ENCODE data around the gene TTC28. TPM values are rescaled to one million over a fixed set of nuclear protein-coding genes. Genes with fewer than 3 reads are reported as not detected.

TTC28 gene
- total and polyA plus RNA-seq, 10 of the 15 experiments (the other 5 are each of a cell fraction or from before 2014, with no cell fraction given): 0.15 to 8.4 (median 1.4) TPM

GRCh38 chr22:28019881-28020861, 659.5 kb downstream of the TTC28 start (continued):
- no peak for TF ChIP-seq ZBTB4 (CRISPR knock-in tag; IDR thresholded peaks at IDR 0.05)

DNA sequence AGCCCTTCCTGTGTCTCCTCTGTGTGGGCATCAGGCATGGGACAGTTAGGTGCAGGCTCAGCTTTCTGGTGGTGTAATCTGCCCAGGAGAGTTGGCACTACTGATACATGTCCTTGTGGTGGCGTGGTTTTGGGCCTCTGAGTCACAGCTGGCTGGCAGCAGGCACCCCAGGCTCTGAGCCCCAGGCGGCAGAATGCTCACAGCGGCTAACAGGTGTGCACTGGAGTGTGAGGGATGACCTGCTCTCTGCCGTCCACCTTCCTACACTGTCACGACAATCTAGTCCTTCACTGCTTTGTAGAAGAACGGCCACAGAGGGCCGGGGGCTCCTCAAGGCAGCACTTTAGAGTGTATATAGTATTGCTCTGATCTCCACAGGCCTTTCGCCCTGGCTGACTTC, 660.3 kb downstream of the TTC28 start:
- no peak for FAIRE-seq

More for the DNA sequence above, 660.3 kb downstream of the TTC28 start:
- Histone ChIP-seq H4K20me1 (ENCODE audit: control insufficient read depth, insufficient read depth) (no peaks in the 10 kb centered on the region), H2AFZ (ENCODE audit: control insufficient read depth, low read depth, low read length) (no peak overlapping the region), H3K4me1 (ENCODE audit: control insufficient read depth, insufficient read depth, low read length) (no peaks in the 10 kb centered on the region), H3K79me2 (ENCODE audit: control insufficient read depth, insufficient read depth, low read length) (no peaks in the 10 kb centered on the region), H3K9me3 (replicated peaks; ENCODE audit: control insufficient read depth, insufficient read depth, low read length) (no peaks in the 10 kb centered on the region), H3K27ac (ENCODE audit: control insufficient read depth, insufficient read depth) (no peak overlapping the region), H3K27me3 (replicated peaks in 1 of 2; ENCODE audit: control insufficient read depth in 2 of 2, insufficient read depth in 2 of 2, low read length in 1 of 2) (0 out of 4 replicates have a peak, but pooled peaks cover 0 to 1% of the 10 kb centered on the region in 2 experiments), H3K9ac (ENCODE audit: control insufficient read depth, insufficient read depth, low read length) (no peak overlapping the region), H3K36me3 (ENCODE audit: control insufficient read depth in 2 of 2, insufficient read depth in 2 of 2, low read length in 1 of 2) (no peaks in the 10 kb centered on the region), H3K4me2 (ENCODE audit: control insufficient read depth, insufficient read depth) (no peak overlapping the region), H3K4me3 (no peak overlapping the region)
- intact Hi-C loops (cut with micrococcal nuclease; ENCODE audit: unreplicated experiment) (loop anchor here (10.0 kb wide), 1 partner anchor 805 kb away; no protein-coding TSS in a partner anchor), in situ Hi-C loops (cut with MboI) (loop anchor here (25.0 kb wide), 1 partner anchor 1257 kb away; no protein-coding TSS in a partner anchor)
- DNase-seq (ENCODE audit: low read depth, low spot score) (no peak), ATAC-seq (no peak)
- ChIA-PET SMC1A (ENCODE audit: uncharacterized antibody, unreplicated experiment) (interaction anchor here (1.1 to 2.9 kb wide), 5 partner anchors 421 to 577 kb away, joined by 3 to 16 read pairs (median 4); no protein-coding TSS in a partner anchor), CTCF (interaction anchor here (0.6 to 3.6 kb wide), 19 partner anchors 8 to 580 kb away, joined by 3 to 41 read pairs (median 4); partner anchors contain the start of gene PITPNB), RAD21 (ENCODE audit: unreplicated experiment) (interaction anchor here (1.0 to 2.8 kb wide), 5 partner anchors 24 to 577 kb away, joined by 3 to 17 read pairs (median 4); no protein-coding TSS in a partner anchor), POLR2A (no interaction called here)
- 5% methylated on average over 8 of the region's 8 CpGs for WGBS (ENCODE audit: insufficient coverage, insufficient replicate concordance, low lambda C conversion rate, missing lambda C conversion rate)
- no TSS peak for BruUV-seq (replicated peaks)
- TF ChIP-seq DPF2 (IDR thresholded peaks at IDR 0.05) (no peak), CTCF (IDR thresholded peaks at IDR 0.05 in 2 of 3, conservative IDR thresholded peaks at IDR 0.05 in 1 of 3; ENCODE audit: control insufficient read depth in 2 of 3, extremely low read depth in 1 of 3, insufficient read depth in 1 of 3, low read depth in 3 of 3, low read length in 3 of 3) (no peak), SKIL (IDR thresholded peaks at IDR 0.05; ENCODE audit: low read depth, poor library complexity, severe bottlenecking) (no peak), SIX5 (IDR thresholded peaks at IDR 0.05; ENCODE audit: low read depth, low read length, severe bottlenecking) (no peak), JUNB (IDR thresholded peaks at IDR 0.05) (no peak)

All from GM12878 (cell line).